Heart left ventricle (tissue), 16 donors: Measurements from ENCODE around the gene C1orf146. TPM values are rescaled to one million over a fixed set of nuclear protein-coding genes. Genes with fewer than 3 reads are reported as not detected.

Source experiments
- ATAC-seq, 4 donors: fragments of 200-7000 bp; cut with Tn5 transposase; one replicate each; pipeline ENCODE4 v1.9.1; 2020 to 2022; ENCODE audit warnings: moderate library complexity in 4 of 4, mild to moderate bottlenecking in 3 of 4, moderate number of reproducible peaks in 1 of 4
- DNase-seq, 5 donors: peaks; one replicate each; pipeline ENCODE4 v3.0.0-alpha.2; 2020
- H3K27ac ChIP-seq, 12 donors: fragments of 200-600 bp; sonication (generic) in 4 of 12; one replicate each; pipeline versions ENCODE4 v1.5.0 to v1.8.0; 2016 to 2022; ENCODE audit warnings: mild to moderate bottlenecking in 2 of 12
- H3K27me3 ChIP-seq, 9 donors: fragments of 200-600 bp; sonication (generic) in 2 of 9; one replicate each; pipeline versions ENCODE4 v1.5.1 to v1.8.0; 2016 to 2022; ENCODE audit warnings: mild to moderate bottlenecking in 3 of 9
- H3K36me3 ChIP-seq, 9 donors: fragments of 200-600 bp; sonication (generic) in 2 of 9; one replicate each; pipeline versions ENCODE4 v1.5.0 to v1.8.0; 2018 to 2022; ENCODE audit warnings: mild to moderate bottlenecking in 2 of 9
- H3K4me1 ChIP-seq, 12 donors: fragments of 200-600 bp; sonication (generic) in 4 of 12; one replicate each; pipeline versions ENCODE4 v1.5.0 to v1.8.0; 2016 to 2022; ENCODE audit warnings: mild to moderate bottlenecking in 3 of 12
- H3K4me3 ChIP-seq, 12 donors: fragments of 200-600 bp; sonication (generic) in 4 of 12; one replicate each; pipeline versions ENCODE4 v1.5.0 to v1.8.0; 2017 to 2022; ENCODE audit warnings: mild to moderate bottlenecking in 9 of 12, moderate library complexity in 4 of 12
- H3K9me3 ChIP-seq, 12 donors: fragments of 200-600 bp; sonication (generic) in 4 of 12; one replicate each; pipeline versions ENCODE4 v1.5.0 to v1.8.0; 2016 to 2022; ENCODE audit warnings: mild to moderate bottlenecking in 1 of 12
- POLR2A ChIP-seq, 2 donors: fragments of 450-650 bp; IDR thresholded peaks; one replicate each; pipeline ENCODE4 v1.6.1; 2017; ENCODE audit warnings: antibody characterized with exemption in 2 of 2, mild to moderate bottlenecking in 2 of 2, moderate library complexity in 2 of 2
- WGBS, 4 donors: extraction: QIAGEN DNeasy Blood & Tissue Kit in 2 of 4; methylation state at CpG; one replicate each; pipeline versions ENCODE4 v1.1.5 to v1.1.7; 2013 to 2018; 5-methylcytosine and 5-hydroxymethylcytosine counted together
- intact Hi-C, 10 donors: fragments of 100-400 bp; cut with DNase I; formaldehyde crosslinking; loops; one replicate each; pipeline versions ENCODE4 v1.11.1 to v1.14.2; 2022
- polyA plus RNA-seq, 2 donors: library from polyadenylated mRNA; stranded (reverse); fragments of 200-250 nt; gene quantifications; one replicate each; pipeline ENCODE4 v1.2.3, GENCODE V29; 2013
- total RNA-seq, 9 donors: library from RNA; depleted of rRNA in 2 of 9; stranded (reverse); fragments of >200 nt in 2 of 9; fragmentation: NEBNext Ultra II Directional in 3 of 9; extraction: Animal tissue kit (Norgen Biotek cat#: 25700) in 3 of 9; gene quantifications; one replicate each; pipeline versions ENCODE4 v1.1.0 to v1.2.4, GENCODE V29; 2016 to 2023
- TF ChIP-seq, protein P1 (sequence below), 12 donors: fragments of 200-600 bp; sonication (generic) in 4 of 12; IDR thresholded peaks; one replicate each; pipeline versions ENCODE4 v1.5.0 to v1.8.0; 2018 to 2022; ENCODE audit warnings: antibody characterized with exemption in 12 of 12, mild to moderate bottlenecking in 5 of 12
- donor health status: ischemic (EF 13 %, LVEDD 7.1; RV severe dilation, severe dysfunction).
- donor health status: healthy with polysubstance abuse.
- donor health status: DM: no; HTN: yes; CAD: no.
- donor health status: DM: no; HTN: no; CAD: no.
- donor health status: ischemic (EF 25% LVEDD 6.9; RV normal size, moderate dysfunction).
- donor health status: ischemic (EF 25% LVEDD 5.7; RV mildly dilated, moderate dysfunction).
- donor health status: healthy.
- donor health status: DM: yes; HTN: yes; CAD: no.
- donor health status: ischemic (EF 35%, LVEDD 5.7; RV mildly dilated, moderate dysfunction).
- donor health status: nonischemic (EF 11% LVEDD 7.7; RV severe dilation, severe dysfunction).
- donor health status: DM: yes; HTN: yes; CAD: no.
- donor health status: PGD.
- donor health status: ischemic (EF 29% LVEDD 5.4; RV normal size, mild dysfunction).
- donor health status: nonischemic (EF 23%, LVEDD 6.1; RV moderate dilation, normal function).

C1orf146 gene
- total and polyA plus RNA-seq, 11 donors = not detected

- 14 to 17% (median 16%) methylated on average over 3 of the region's 3 CpGs for WGBS, 4 donors
- no peak for DNase-seq
- no peak overlapping the region for H3K27ac ChIP-seq
- peaks cover 0 to 73% (median 51%) of the 10 kb centered on the region in 9 donors for H3K36me3 ChIP-seq
- H3K27me3 ChIP-seq = no peaks in the 10 kb centered on the region
- no peaks in the 10 kb centered on the region for H3K4me1 ChIP-seq
- peak in 2 of 4 donors; percentile 54 to 65 for ATAC-seq
- TF ChIP-seq, protein P1, sequence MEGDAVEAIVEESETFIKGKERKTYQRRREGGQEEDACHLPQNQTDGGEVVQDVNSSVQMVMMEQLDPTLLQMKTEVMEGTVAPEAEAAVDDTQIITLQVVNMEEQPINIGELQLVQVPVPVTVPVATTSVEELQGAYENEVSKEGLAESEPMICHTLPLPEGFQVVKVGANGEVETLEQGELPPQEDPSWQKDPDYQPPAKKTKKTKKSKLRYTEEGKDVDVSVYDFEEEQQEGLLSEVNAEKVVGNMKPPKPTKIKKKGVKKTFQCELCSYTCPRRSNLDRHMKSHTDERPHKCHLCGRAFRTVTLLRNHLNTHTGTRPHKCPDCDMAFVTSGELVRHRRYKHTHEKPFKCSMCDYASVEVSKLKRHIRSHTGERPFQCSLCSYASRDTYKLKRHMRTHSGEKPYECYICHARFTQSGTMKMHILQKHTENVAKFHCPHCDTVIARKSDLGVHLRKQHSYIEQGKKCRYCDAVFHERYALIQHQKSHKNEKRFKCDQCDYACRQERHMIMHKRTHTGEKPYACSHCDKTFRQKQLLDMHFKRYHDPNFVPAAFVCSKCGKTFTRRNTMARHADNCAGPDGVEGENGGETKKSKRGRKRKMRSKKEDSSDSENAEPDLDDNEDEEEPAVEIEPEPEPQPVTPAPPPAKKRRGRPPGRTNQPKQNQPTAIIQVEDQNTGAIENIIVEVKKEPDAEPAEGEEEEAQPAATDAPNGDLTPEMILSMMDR (IDR thresholded peaks at IDR 0.05) = peak; percentile 40 to 70 (median 57)
- TF ChIP-seq POLR2A (IDR thresholded peaks at IDR 0.05) = no peak
- no peaks in the 10 kb centered on the region for H3K9me3 ChIP-seq
- no peak overlapping the region for H3K4me3 ChIP-seq
- intact Hi-C loops = loop anchor here (2.0 to 10.0 kb wide), 9 partner anchors 289 to 1009 kb away; partner anchors contain the start of gene CDC7 (in 3 of the 10)
Measured at GRCh38 chr1:92291372-92291999, 73.8 kb downstream of the C1orf146 start.

Other genes starting within 250 kb of the C1orf146 start
- under 1 TPM in 2 of 9 donors, not detected in 7; 0.37 to 0.80 TPM for gene EPHX4, start 187.9 kb upstream of the C1orf146 start, total RNA-seq
- under 1 TPM in 1 of 2 donors, not detected in 1; 0.06 TPM for gene EPHX4, start 187.9 kb upstream of the C1orf146 start, polyA plus RNA-seq
- gene SETSIP, start 142.5 kb upstream of the C1orf146 start, total RNA-seq = not detected
- not detected for gene SETSIP, start 142.5 kb upstream of the C1orf146 start, polyA plus RNA-seq
- 1 to 10 TPM; 1.8 to 7.7 (median 5.1) TPM for gene BTBD8, start 137.6 kb upstream of the C1orf146 start, total RNA-seq
- 1 to 10 TPM in 1 of 2 donors, under 1 TPM in 1; 0.67 to 1.1 TPM for gene BTBD8, start 137.6 kb upstream of the C1orf146 start, polyA plus RNA-seq
- 1 to 10 TPM; 3.0 to 7.2 (median 5.6) TPM for gene GLMN, start 81.1 kb downstream of the C1orf146 start, total RNA-seq
- gene GLMN, start 81.1 kb downstream of the C1orf146 start, polyA plus RNA-seq = 10 to 100 TPM in 1 of 2 donors, 1 to 10 TPM in 1; 5.8 to 11.0 TPM
- 10 to 100 TPM in 7 of 9 donors, 1 to 10 TPM in 2; 6.7 to 27.7 (median 23.3) TPM for gene RPAP2, start 81.1 kb downstream of the C1orf146 start, total RNA-seq
- 10 to 100 TPM in 1 of 2 donors, 1 to 10 TPM in 1; 7.3 to 12.0 TPM for gene RPAP2, start 81.1 kb downstream of the C1orf146 start, polyA plus RNA-seq